Fibroblast of skin of right biceps (primary cell): ENCODE data around the gene S100A2.
"Not testable (repeated sequence)": the region's sequence is repeated elsewhere in the genome, so short reads cannot be mapped to it uniquely, and the experiment has no call there.

Experiments
- DNase-seq: peaks from one replicate; pipeline ENCODE4 v3.0.0-alpha.2; 2013

S100A2 gene

GRCh38 chr1:153526132-153526543 is 39.5 kb downstream of the S100A2 start:
- no peak for DNase-seq

DNA sequence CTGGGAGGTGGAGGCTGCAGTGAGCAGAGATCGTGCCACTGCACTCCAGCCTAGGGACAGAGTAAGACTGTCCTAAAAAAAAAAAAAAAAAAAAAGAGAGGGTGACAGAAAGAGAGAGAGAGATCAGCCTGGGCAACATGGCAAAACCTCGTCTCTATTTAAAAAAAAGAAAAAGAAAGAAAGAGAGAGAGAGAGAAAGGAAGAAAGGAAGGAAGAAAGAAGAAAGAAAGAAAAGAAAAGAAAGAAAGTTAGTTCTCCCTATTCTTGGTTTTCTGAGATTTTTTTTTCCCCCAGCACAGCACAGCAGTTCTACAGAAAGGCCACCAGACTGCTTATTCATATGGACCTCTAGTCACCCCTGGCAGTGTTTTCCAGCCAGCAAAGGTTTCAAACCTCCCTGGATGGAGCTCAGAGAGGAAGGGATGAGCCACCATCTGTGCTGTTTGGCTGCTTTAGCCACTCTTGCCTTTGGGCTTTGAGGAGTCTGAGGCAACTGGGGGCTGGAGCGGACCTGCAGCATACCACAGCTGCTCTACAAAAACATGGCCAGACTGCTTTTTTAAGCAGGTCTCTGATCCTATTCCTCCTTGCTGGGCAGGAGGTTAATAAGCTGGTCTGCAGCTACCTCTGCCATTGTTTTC is 40.4 kb downstream of the S100A2 start:
- no peak for DNase-seq

DNA sequence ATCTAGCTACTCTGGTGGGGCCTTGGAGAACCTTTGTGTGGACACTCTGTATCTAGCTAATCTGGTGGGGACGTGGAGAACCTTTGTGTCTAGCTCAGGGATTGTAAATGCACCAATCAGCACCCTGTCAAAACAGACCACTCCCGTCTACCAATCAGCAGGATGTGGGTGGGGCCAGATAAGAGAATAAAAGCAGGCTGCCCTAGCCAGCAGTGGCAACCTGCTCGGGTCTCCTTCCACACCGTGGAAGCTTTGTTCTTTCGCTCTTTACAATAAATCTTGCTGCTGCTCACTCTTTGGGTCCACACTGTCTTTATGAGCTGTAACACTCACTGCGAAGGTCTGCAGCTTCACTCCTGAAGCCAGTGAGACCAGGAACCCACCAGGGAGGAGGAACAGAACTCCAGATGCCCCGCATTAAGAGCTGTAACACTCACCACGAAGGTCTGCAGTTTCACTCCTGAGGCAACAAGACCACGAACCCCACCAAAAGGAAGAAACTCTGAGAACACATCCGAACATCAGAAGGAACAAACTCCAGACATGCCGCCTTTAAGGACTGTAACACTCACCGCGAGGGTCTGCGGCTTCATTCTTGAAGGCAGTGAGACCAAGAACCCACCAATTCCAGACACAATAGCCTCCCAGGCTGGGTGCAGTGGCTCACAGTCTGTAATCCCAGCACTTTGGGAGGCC is 43.1 kb downstream of the S100A2 start:
- DNase-seq = not testable (repeated sequence)

- not testable (repeated sequence) for DNase-seq
Observed at GRCh38 chr1:153521808-153522207, 43.8 kb downstream of the S100A2 start.

GRCh38 chr1:153520818-153521476 is 44.7 kb downstream of the S100A2 start:
- DNase-seq = no peak

DNA sequence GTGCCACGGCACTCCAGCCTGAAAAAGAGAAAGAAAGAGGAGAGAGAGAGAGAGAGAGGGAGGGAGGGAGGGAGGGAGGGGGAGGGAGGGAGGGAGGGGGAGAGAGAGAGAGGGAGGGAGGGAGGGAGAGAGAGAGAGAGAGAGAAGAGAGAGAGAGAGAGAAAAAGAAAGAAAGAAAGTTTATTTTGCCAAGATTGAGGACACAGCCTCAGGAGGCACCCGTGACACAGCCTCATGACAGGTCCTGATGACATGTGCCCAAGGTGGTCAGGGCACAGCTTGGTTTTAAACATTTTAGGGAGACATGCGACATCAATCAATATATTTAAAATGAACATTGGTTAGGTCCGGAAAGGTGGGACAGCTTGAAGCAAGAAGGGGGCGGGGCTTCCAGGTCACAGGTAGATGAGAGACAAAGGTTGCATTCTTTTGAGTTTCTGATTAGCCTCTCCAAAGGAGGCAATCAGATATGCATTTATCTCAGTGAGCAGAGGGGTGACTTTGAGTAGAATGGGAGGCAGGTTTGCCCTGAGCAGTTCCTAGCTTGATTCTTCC is 45.4 kb downstream of the S100A2 start:
- DNase-seq = not testable (repeated sequence)

- no peak for DNase-seq
Observed at GRCh38 chr1:153519242-153519641, 46.4 kb downstream of the S100A2 start.

GRCh38 chr1:153515504-153516394 is 49.9 kb downstream of the S100A2 start:
- no peak for DNase-seq

GRCh38 chr1:153513666-153514065 is 52.0 kb downstream of the S100A2 start:
- no peak for DNase-seq

- DNase-seq = no peak
Observed at GRCh38 chr1:153513023-153513422, 52.6 kb downstream of the S100A2 start.
